GM19463 (cell line): Measurements from ENCODE around the gene CPNE9.
A peak's percentile ranks its signal among the peaks of the same experiment; 100 is the strongest.

Source experiments
- ATAC-seq: cut with Tn5 transposase; IDR thresholded peaks from one replicate; pipeline ENCODE4 v1.9.1; 2021; ENCODE audit warnings: mild to moderate bottlenecking, moderate library complexity; ENCODE audit not compliant: unreplicated experiment

CPNE9 gene

GRCh38 chr3:9713142-9713541, 9.5 kb downstream of the CPNE9 start:
- ATAC-seq: no peak

GRCh38 chr3:9715136-9715535, 11.5 kb downstream of the CPNE9 start:
- no peak for ATAC-seq

GRCh38 chr3:9715764-9716437, 12.3 kb downstream of the CPNE9 start:
- ATAC-seq: no peak

- no peak for ATAC-seq
Measured at GRCh38 chr3:9716801-9717555, 13.3 kb downstream of the CPNE9 start.

GRCh38 chr3:9717563-9717962, 13.9 kb downstream of the CPNE9 start:
- ATAC-seq: no peak

- ATAC-seq: no peak
Measured at GRCh38 chr3:9718118-9718517, 14.5 kb downstream of the CPNE9 start.

- ATAC-seq: no peak
Measured at GRCh38 chr3:9721015-9721699, 17.5 kb downstream of the CPNE9 start.

- no peak for ATAC-seq
Measured at GRCh38 chr3:9721700-9722060, 18.0 kb downstream of the CPNE9 start.

- no peak for ATAC-seq
Measured at GRCh38 chr3:9725775-9726515, 22.3 kb downstream of the CPNE9 start.

- ATAC-seq: no peak
Measured at GRCh38 chr3:9727041-9727595, 23.5 kb downstream of the CPNE9 start.

GRCh38 chr3:9727743-9728142, 24.1 kb downstream of the CPNE9 start:
- ATAC-seq: no peak

GRCh38 chr3:9729419-9729818, 25.8 kb downstream of the CPNE9 start:
- no peak for ATAC-seq

GRCh38 chr3:9730657-9731205, 27.1 kb downstream of the CPNE9 start:
- peak; percentile 39 for ATAC-seq

- peak; percentile 97 for ATAC-seq
Measured at GRCh38 chr3:9731206-9732079, 27.8 kb downstream of the CPNE9 start, which contains the start of gene BRPF1. Gene BRPF1 (plus strand): TSS chr3:9731735. CDS start chr3:9734141, 2,406 bp downstream.

- ATAC-seq: no peak
Measured at GRCh38 chr3:9732080-9732739, 28.6 kb downstream of the CPNE9 start.

- ATAC-seq: no peak
Measured at GRCh38 chr3:9732740-9733115, 29.1 kb downstream of the CPNE9 start.

- ATAC-seq: no peak
Measured at GRCh38 chr3:9736831-9737230, 33.2 kb downstream of the CPNE9 start.

- ATAC-seq: no peak
Measured at GRCh38 chr3:9739181-9739580, 35.5 kb downstream of the CPNE9 start.

- no peak for ATAC-seq
Measured at GRCh38 chr3:9742560-9742959, 38.9 kb downstream of the CPNE9 start.
